ENCODE data around the gene CRYGN. TPM values are rescaled to one million over a fixed set of nuclear protein-coding genes. Genes with fewer than 3 reads are reported as not detected.

CRYGN gene
- total and polyA plus RNA-seq, 9 of the 15 experiments (the other 6 are each of a cell fraction or from before 2014, with no cell fraction given): not detected

DNA sequence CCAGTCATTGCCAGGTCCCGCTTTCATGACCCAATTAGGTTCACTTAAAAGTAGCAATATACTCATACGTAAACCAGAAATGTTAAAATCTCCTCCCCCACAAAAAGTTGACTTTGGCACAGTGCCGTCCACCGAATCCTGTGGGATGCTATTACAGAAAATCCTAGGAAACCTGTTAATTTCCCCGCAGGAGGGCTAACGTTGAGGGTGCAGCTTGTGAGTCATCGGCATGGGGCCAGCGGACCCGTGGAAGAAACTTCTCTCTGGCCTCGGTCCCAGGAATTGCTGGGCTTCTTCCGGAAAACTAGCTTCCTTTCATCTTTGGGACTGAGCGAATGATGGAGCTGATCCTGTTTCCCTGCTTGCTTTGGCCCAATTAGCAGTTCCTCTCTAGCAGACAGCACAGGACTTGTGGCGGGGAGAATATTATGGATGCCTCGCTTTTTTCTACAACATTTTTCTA is 13.5 kb downstream of the CRYGN start:
- Histone ChIP-seq H3K4me1 (replicated peaks in 1 of 2; ENCODE audit: control insufficient read depth in 2 of 2, insufficient read depth in 2 of 2, low read length in 2 of 2) (peaks cover 0 to 17% of the 10 kb centered on the region in 2 experiments; a peak in 3 of 5 replicates), H3K79me2 (ENCODE audit: control insufficient read depth, insufficient read depth, low read length) (no peaks in the 10 kb centered on the region)

DNA sequence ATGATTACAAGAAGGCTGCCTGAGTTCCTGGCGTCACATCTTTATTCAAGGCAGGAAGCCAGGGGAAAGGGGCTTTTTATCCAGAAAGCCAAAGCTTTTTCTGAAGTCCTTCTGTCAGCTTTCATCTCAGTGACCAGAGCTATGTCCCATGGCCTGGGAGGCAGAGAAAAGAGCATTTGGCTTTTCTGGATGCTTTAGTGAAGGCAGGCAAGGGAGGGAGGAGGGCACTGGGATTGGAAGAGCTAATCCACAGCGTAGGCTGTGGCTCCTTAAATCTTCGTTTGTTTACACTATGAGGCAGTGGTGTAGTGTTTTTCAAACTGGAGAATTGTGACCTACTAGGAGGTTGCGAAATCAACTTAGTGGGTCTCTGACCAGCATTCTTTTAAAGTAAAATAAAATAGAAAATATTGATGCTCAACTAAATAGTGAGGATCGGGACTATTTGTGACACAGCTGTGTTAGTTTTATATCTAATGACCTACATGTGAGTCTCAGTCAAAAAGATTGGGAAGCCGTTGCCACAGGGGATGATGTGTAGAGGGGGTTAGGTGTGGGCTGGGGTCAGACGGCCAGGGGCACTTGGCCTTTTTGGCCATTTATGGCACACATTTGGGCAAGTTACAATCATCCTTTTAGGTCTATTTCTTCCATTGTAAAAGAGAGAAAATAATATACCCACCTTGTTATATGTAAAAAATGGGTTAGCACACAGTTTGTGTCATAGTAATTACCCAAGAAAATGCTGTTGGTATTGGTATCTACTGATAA is 14.1 kb downstream of the CRYGN start:
- in situ Hi-C loops (cut with MboI): no loop called here
- no peak for FAIRE-seq
- ATAC-seq: no peak
- CTCF ChIA-PET (ENCODE audit: low intra/inter-chr PET ratio): interaction anchor here (0.5 kb wide), 1 partner anchor 23 kb away, joined by 4 read pairs; no protein-coding TSS in a partner anchor
- intact Hi-C loops (cut with micrococcal nuclease): no loop called here
- no peak for DNase-seq (ENCODE audit: extremely low read depth in 1 of 4, low spot score in 3 of 4)
- POLR2A ChIA-PET: interaction anchor here (1.7 kb wide), 1 partner anchor 18 kb away, joined by 3 read pairs; no protein-coding TSS in a partner anchor
- H3K27ac ChIP-seq (ENCODE audit: extremely low read depth, low read depth, low read length): no peak overlapping the region
- H3K9ac ChIP-seq (ENCODE audit: insufficient read depth in 1 of 2, low read depth in 2 of 2, low read length in 2 of 2): no peak overlapping the region
- BruUV-seq (replicated peaks): no TSS peak
- H3K4me2 ChIP-seq (ENCODE audit: insufficient read depth, low read length): no peak overlapping the region
- H3K4me3 ChIP-seq: no peak overlapping the region
- 0 out of 2 replicates have a peak, but pooled peaks cover 4% of the 10 kb centered on the region for H4K20me1 ChIP-seq (replicated peaks; ENCODE audit: control insufficient read depth, insufficient read depth, low read length)
- TF ChIP-seq MAFG (tag; conservative IDR thresholded peaks at IDR 0.05) (no peak), NCOA6 (IDR thresholded peaks at IDR 0.05) (no peak), ZNF586 (CRISPR knock-in tag; conservative IDR thresholded peaks at IDR 0.05) (no peak), CEBPB (tag; IDR thresholded peaks at IDR 0.05) (peak; percentile 90), CEBPG (CRISPR knock-in tag; IDR thresholded peaks at IDR 0.05) (0 out of 2 replicates have a peak, but pooled peaks have one; percentile 31), CEBPG (tag; conservative IDR thresholded peaks at IDR 0.05 in 1 of 2, IDR thresholded peaks at IDR 0.05 in 1 of 2) (peak; percentile 68)
- no peaks in the 10 kb centered on the region for H3K9me1 ChIP-seq (ENCODE audit: control insufficient read depth, insufficient read depth, low read length)
- H3K27me3 ChIP-seq (ENCODE audit: control insufficient read depth in 2 of 2, insufficient read depth in 2 of 2, low read length in 2 of 2): peaks cover 4 to 44% of the 10 kb centered on the region in 2 experiments; a peak in 4 of 5 replicates
- no peak overlapping the region for H2AFZ ChIP-seq (ENCODE audit: low read depth, low read length)
- H3K36me3 ChIP-seq (ENCODE audit: control insufficient read depth, insufficient read depth, low read length): no peaks in the 10 kb centered on the region
- WGBS (ENCODE audit: insufficient coverage, low coverage, missing lambda C conversion rate): 28% methylated on average over 7 of the region's 7 CpGs
- peaks cover 13% of the 10 kb centered on the region for H3K9me3 ChIP-seq (replicated peaks; ENCODE audit: control insufficient read depth, insufficient read depth, low read depth, low read length)
- H3K79me2 ChIP-seq (ENCODE audit: control insufficient read depth, insufficient read depth, low read length): no peaks in the 10 kb centered on the region
- H3K4me1 ChIP-seq (replicated peaks in 1 of 2; ENCODE audit: control insufficient read depth in 2 of 2, insufficient read depth in 2 of 2, low read length in 2 of 2): peaks cover 0 to 17% of the 10 kb centered on the region in 2 experiments; a peak in 3 of 5 replicates

More for the DNA sequence above, 13.5 kb downstream of the CRYGN start:
- peak; percentile 49 for FAIRE-seq
- no peaks in the 10 kb centered on the region for H3K36me3 ChIP-seq (ENCODE audit: control insufficient read depth, insufficient read depth, low read length)
- H3K9ac ChIP-seq (ENCODE audit: insufficient read depth in 1 of 2, low read depth in 2 of 2, low read length in 2 of 2): no peak overlapping the region
- H3K27ac ChIP-seq (ENCODE audit: extremely low read depth, low read depth, low read length): no peak overlapping the region
- ChIA-PET CTCF (ENCODE audit: low intra/inter-chr PET ratio) (no interaction called here), POLR2A (interaction anchor here (1.7 kb wide), 1 partner anchor 18 kb away, joined by 3 read pairs; no protein-coding TSS in a partner anchor)
- H3K9me1 ChIP-seq (ENCODE audit: control insufficient read depth, insufficient read depth, low read length): no peaks in the 10 kb centered on the region
- H3K9me3 ChIP-seq (replicated peaks; ENCODE audit: control insufficient read depth, insufficient read depth, low read depth, low read length): peaks cover 12% of the 10 kb centered on the region
- no peak overlapping the region for H2AFZ ChIP-seq (ENCODE audit: low read depth, low read length)
- no TSS peak for BruUV-seq (replicated peaks)
- in situ Hi-C loops (cut with MboI) (no loop called here), intact Hi-C loops (cut with micrococcal nuclease) (no loop called here)
- TF ChIP-seq ZNF23 (CRISPR knock-in tag; IDR thresholded peaks at IDR 0.05) (no peak), NFIC (IDR thresholded peaks at IDR 0.05) (0 out of 2 replicates have a peak, but pooled peaks have one; percentile 18), JUND (IDR thresholded peaks at IDR 0.05; ENCODE audit: borderline replicate concordance, low read depth, low read length) (0 out of 2 replicates have a peak, but pooled peaks have one; percentile 5), JUND (tag; IDR thresholded peaks at IDR 0.05; ENCODE audit: borderline replicate concordance, low read depth, low read length) (no peak), FOSL1 (tag; conservative IDR thresholded peaks at IDR 0.05) (peak; percentile 61)
- no peak for DNase-seq (ENCODE audit: extremely low read depth in 1 of 4, low spot score in 3 of 4)
- 0 out of 2 replicates have a peak, but pooled peaks cover 4% of the 10 kb centered on the region for H4K20me1 ChIP-seq (replicated peaks; ENCODE audit: control insufficient read depth, insufficient read depth, low read length)
- H3K4me3 ChIP-seq: no peak overlapping the region
- H3K27me3 ChIP-seq (ENCODE audit: control insufficient read depth in 2 of 2, insufficient read depth in 2 of 2, low read length in 2 of 2): peaks cover 4 to 50% of the 10 kb centered on the region in 2 experiments; a peak in 4 of 5 replicates
- ATAC-seq: no peak
- WGBS (ENCODE audit: insufficient coverage, low coverage, missing lambda C conversion rate): 17% methylated on average over 14 of the region's 14 CpGs
- no peak overlapping the region for H3K4me2 ChIP-seq (ENCODE audit: insufficient read depth, low read length)
